ENCODE measurements around the gene TMEM62. TPM values are rescaled to one million over a fixed set of nuclear protein-coding genes. Genes with fewer than 3 reads are reported as not detected.

The TMEM62 gene
- total RNA-seq, 1 experiment from 2014 or later = 12.5 TPM

- H3K4me2 ChIP-seq = no peak overlapping the region
- peaks cover 24% of the 10 kb centered on the region for H3K4me1 ChIP-seq (replicated peaks; ENCODE audit: insufficient read depth)
- CTCF ChIA-PET = interaction anchor here (2.4 kb wide), 1 partner anchor 59 kb away, joined by 30 read pairs; no protein-coding TSS in a partner anchor
- H4K20me1 ChIP-seq (ENCODE audit: insufficient read depth) = no peaks in the 10 kb centered on the region
- no peaks in the 10 kb centered on the region for H3K9me3 ChIP-seq (ENCODE audit: insufficient read depth, low read depth)
- H3K27me3 ChIP-seq (ENCODE audit: insufficient read depth, low read depth) = no peaks in the 10 kb centered on the region
- peaks cover 13% of the 10 kb centered on the region for H3F3A ChIP-seq (ENCODE audit: insufficient read depth, low read depth)
- intact Hi-C loops (cut with micrococcal nuclease; ENCODE audit: unreplicated experiment) = no loop called here
- H3K27ac ChIP-seq = no peak overlapping the region
- DNase-seq = no peak
- no peaks in the 10 kb centered on the region for H3K9me2 ChIP-seq (ENCODE audit: insufficient read depth)
- H2AFZ ChIP-seq = no peak overlapping the region
- no TSS peak for BruUV-seq (replicated peaks)
- H3K4me3 ChIP-seq = no peak overlapping the region
- POLR2A ChIA-PET (ENCODE audit: unreplicated experiment) = interaction anchor here (0.6 kb wide), 1 partner anchor 23 kb away, joined by 3 read pairs; no protein-coding TSS in a partner anchor
- H3K36me3 ChIP-seq (ENCODE audit: low read depth) = no peaks in the 10 kb centered on the region
- H3K79me2 ChIP-seq (ENCODE audit: low read depth) = no peaks in the 10 kb centered on the region
- TF ChIP-seq EZH2 (IDR thresholded peaks at IDR 0.05; ENCODE audit: low read depth) = no peak
- no peak for TF ChIP-seq CTCF (conservative IDR thresholded peaks at IDR 0.05)
Observed at GRCh38 chr15:43226436-43227305, 93.3 kb downstream of the TMEM62 start.

GRCh38 chr15:43229977-43230376 is 96.6 kb downstream of the TMEM62 start:
- Histone ChIP-seq H2AFZ (no peak overlapping the region), H3K27ac (peak overlapping the region; percentile 98), H3F3A (ENCODE audit: insufficient read depth, low read depth) (peaks cover 27% of the 10 kb centered on the region), H3K4me3 (no peak overlapping the region), H3K79me2 (ENCODE audit: low read depth) (no peaks in the 10 kb centered on the region), H3K27me3 (ENCODE audit: insufficient read depth, low read depth) (no peaks in the 10 kb centered on the region), H4K20me1 (ENCODE audit: insufficient read depth) (no peaks in the 10 kb centered on the region), H3K9me2 (ENCODE audit: insufficient read depth) (no peaks in the 10 kb centered on the region), H3K4me1 (replicated peaks; ENCODE audit: insufficient read depth) (peaks cover 42% of the 10 kb centered on the region), H3K36me3 (ENCODE audit: low read depth) (no peaks in the 10 kb centered on the region), H3K9me3 (ENCODE audit: insufficient read depth, low read depth) (no peaks in the 10 kb centered on the region), H3K4me2 (peak overlapping the region; percentile 58)
- ChIA-PET CTCF (interaction anchor here (0.6 kb wide), 1 partner anchor 55 kb away, joined by 3 read pairs; no protein-coding TSS in a partner anchor), POLR2A (ENCODE audit: unreplicated experiment) (no interaction called here)
- intact Hi-C loops (cut with micrococcal nuclease; ENCODE audit: unreplicated experiment) = no loop called here
- TF ChIP-seq CTCF (conservative IDR thresholded peaks at IDR 0.05) (no peak), EZH2 (IDR thresholded peaks at IDR 0.05; ENCODE audit: low read depth) (no peak)
- no TSS peak for BruUV-seq (replicated peaks)
- no peak for DNase-seq

- H3K9me3 ChIP-seq (ENCODE audit: insufficient read depth, low read depth) = no peaks in the 10 kb centered on the region
- peaks cover 27% of the 10 kb centered on the region for H3F3A ChIP-seq (ENCODE audit: insufficient read depth, low read depth)
- H3K36me3 ChIP-seq (ENCODE audit: low read depth) = no peaks in the 10 kb centered on the region
- no peaks in the 10 kb centered on the region for H3K9me2 ChIP-seq (ENCODE audit: insufficient read depth)
- DNase-seq = peak; percentile 19 to 83
- no peaks in the 10 kb centered on the region for H4K20me1 ChIP-seq (ENCODE audit: insufficient read depth)
- H3K4me2 ChIP-seq = peak overlapping the region; percentile 58
- intact Hi-C loops (cut with micrococcal nuclease; ENCODE audit: unreplicated experiment) = no loop called here
- H3K4me3 ChIP-seq = no peak overlapping the region
- CTCF ChIA-PET = interaction anchor here (0.6 kb wide), 1 partner anchor 55 kb away, joined by 3 read pairs; no protein-coding TSS in a partner anchor
- BruUV-seq (replicated peaks) = no TSS peak
- no peaks in the 10 kb centered on the region for H3K79me2 ChIP-seq (ENCODE audit: low read depth)
- TF ChIP-seq CTCF (conservative IDR thresholded peaks at IDR 0.05) (no peak), EZH2 (IDR thresholded peaks at IDR 0.05; ENCODE audit: low read depth) (no peak)
- H2AFZ ChIP-seq = no peak overlapping the region
- H3K27me3 ChIP-seq (ENCODE audit: insufficient read depth, low read depth) = no peaks in the 10 kb centered on the region
- POLR2A ChIA-PET (ENCODE audit: unreplicated experiment) = no interaction called here
- peaks cover 42% of the 10 kb centered on the region for H3K4me1 ChIP-seq (replicated peaks; ENCODE audit: insufficient read depth)
- H3K27ac ChIP-seq = peak overlapping the region; percentile 98
Observed at GRCh38 chr15:43230640-43231115, 97.3 kb downstream of the TMEM62 start.

Data from PC-9 (cell line).